IMR-90 (cell line): Measurements from ENCODE around the gene WDR62. TPM values are rescaled to one million over a fixed set of nuclear protein-coding genes. Genes with fewer than 3 reads are reported as not detected.

Experiments
- ATAC-seq: fragments of 200-7000 bp; cut with Tn5 transposase; 2 replicates; pipeline ENCODE4 v1.9.1; 2020; ENCODE audit warnings: low read depth, mild to moderate bottlenecking, moderate library complexity
- BruUV-seq: library from RNA; stranded (reverse); fragments of 400-500 nt; replicated peaks from 2 replicates; lab custom pipeline; 2021; lab: Mats Ljungman, UMichigan
- CTCF ChIA-PET: fragments of 300-600 bp; formaldehyde crosslinking; extraction: SDS; loops from one replicate; lab custom pipeline; 2021; ENCODE audit warnings: antibody characterized with exemption; lab: Yijun Ruan, JAX
- POLR2A ChIA-PET: fragments of 300-600 bp; sonication (Branson Sonifier 250); formaldehyde crosslinking; loops from one replicate; lab custom pipeline; 2022; ENCODE audit warnings: antibody characterized with exemption; ENCODE audit not compliant: unreplicated experiment; lab: Charles Lee
- DNase-seq: peaks from one replicate; pipeline ENCODE4 v3.0.0; 2013
- H2AFZ ChIP-seq: replicated peaks from 2 replicates; pipeline ENCODE3; 2013; ENCODE audit warnings: low read length, mild to moderate bottlenecking; ENCODE audit not compliant: poor library complexity
- H2AK5ac ChIP-seq: 2 replicates; pipeline ENCODE4 v1.6.1; 2013; ENCODE audit warnings: low read depth, low read length, inconsistent platforms
- H2AK9ac ChIP-seq: replicated peaks from 2 replicates; pipeline ENCODE3; 2013; ENCODE audit warnings: mild to moderate bottlenecking, low read depth, low read length, moderate library complexity; ENCODE audit not compliant: poor library complexity
- H2BK120ac ChIP-seq: 2 replicates; pipeline ENCODE4 v1.6.1; 2013; ENCODE audit warnings: low read depth, low read length, inconsistent platforms
- H2BK15ac ChIP-seq: 3 replicates; pipeline ENCODE4 v1.6.1; 2013; ENCODE audit warnings: low read depth, low read length, inconsistent platforms
- H2BK20ac ChIP-seq: 2 replicates; pipeline ENCODE4 v1.6.1; 2013; ENCODE audit warnings: low read depth, mild to moderate bottlenecking, inconsistent platforms, low read length, moderate library complexity
- H2BK5ac ChIP-seq: 2 replicates; pipeline ENCODE4 v1.6.1; 2013; ENCODE audit warnings: mild to moderate bottlenecking, low read depth, low read length, inconsistent platforms; ENCODE audit not compliant: poor library complexity, severe bottlenecking
- H3K14ac ChIP-seq: replicated peaks from 2 replicates; pipeline ENCODE4 v1.6.1; 2013; ENCODE audit warnings: low read depth, low read length, inconsistent platforms
- H3K18ac ChIP-seq: 2 replicates; pipeline ENCODE4 v1.6.1; 2013; ENCODE audit warnings: low read depth, low read length, control low read depth
- H3K23ac ChIP-seq: 2 replicates; pipeline ENCODE4 v1.6.1; 2013; ENCODE audit warnings: low read depth, low read length, inconsistent platforms
- H3K27ac ChIP-seq: 2 replicates; pipeline ENCODE4 v1.5.1; 2013; ENCODE audit warnings: mild to moderate bottlenecking, control low read depth, low read length; ENCODE audit not compliant: insufficient read depth
- H3K27me3 ChIP-seq: 2 replicates; pipeline ENCODE4 v1.6.1; 2013; ENCODE audit warnings: low read length; ENCODE audit not compliant: control insufficient read depth, insufficient read depth
- H3K36me3 ChIP-seq: 2 replicates; pipeline ENCODE4 v1.6.1; 2013; ENCODE audit warnings: low read length, mixed read lengths; ENCODE audit not compliant: control insufficient read depth, insufficient read depth
- H3K4ac ChIP-seq: 2 replicates; pipeline ENCODE4 v1.6.1; 2013; ENCODE audit warnings: low read depth, low read length, inconsistent platforms
- H3K4me1 ChIP-seq: 2 replicates; pipeline ENCODE4 v1.6.1; 2013; ENCODE audit warnings: low read length, mixed read lengths; ENCODE audit not compliant: control insufficient read depth, insufficient read depth
- H3K4me2 ChIP-seq: 2 replicates; pipeline ENCODE4 v1.6.1; 2013; ENCODE audit warnings: low read depth, mild to moderate bottlenecking, control low read depth, low read length, moderate library complexity
- H3K4me3 ChIP-seq: 2 replicates; pipeline ENCODE4 v1.5.1; 2013; ENCODE audit warnings: low read depth, mild to moderate bottlenecking, control low read depth, low read length, moderate library complexity; ENCODE audit not compliant: insufficient read depth
- H3K56ac ChIP-seq: 2 replicates; pipeline ENCODE4 v1.6.1; 2013; ENCODE audit warnings: low read length, inconsistent platforms; ENCODE audit not compliant: insufficient read depth; ENCODE audit errors: extremely low read depth
- H3K79me1 ChIP-seq, 2 experiments: 2 replicates each; pipeline ENCODE4 v1.6.1; 2013; ENCODE audit warnings: low read length in 2 of 2, inconsistent platforms in 1 of 2, low read depth in 1 of 2
- H3K9ac ChIP-seq: 2 replicates; pipeline ENCODE4 v1.6.1; 2013; ENCODE audit warnings: low read depth, low read length, control low read depth
- H3K9me1 ChIP-seq: 2 replicates; pipeline ENCODE4 v1.6.1; 2013; ENCODE audit warnings: low read length, inconsistent platforms; ENCODE audit not compliant: insufficient read depth
- H3K9me3 ChIP-seq: 2 replicates; pipeline ENCODE4 v1.6.1; 2013; ENCODE audit warnings: low read length; ENCODE audit not compliant: control insufficient read depth, insufficient read depth
- H4K20me1 ChIP-seq: 2 replicates; pipeline ENCODE4 v1.6.1; 2013; ENCODE audit warnings: low read length, inconsistent platforms; ENCODE audit not compliant: insufficient read depth
- H4K5ac ChIP-seq: 2 replicates; pipeline ENCODE4 v1.6.1; 2013; ENCODE audit warnings: mild to moderate bottlenecking, low read depth, low read length, control low read depth
- H4K8ac ChIP-seq, 2 experiments: 2 replicates each; pipeline ENCODE4 v1.6.1; 2013; ENCODE audit warnings: low read depth in 2 of 2, low read length in 2 of 2, control low read depth in 1 of 2, inconsistent platforms in 1 of 2
- H4K91ac ChIP-seq: 2 replicates; pipeline ENCODE4 v1.6.1; 2013; ENCODE audit warnings: low read depth, low read length, inconsistent platforms; ENCODE audit not compliant: insufficient read depth
- BHLHE40 ChIP-seq: fragments of 150-350 bp; IDR thresholded peaks from 2 replicates; pipeline ENCODE4 v1.6.1; 2016; ENCODE audit warnings: mild to moderate bottlenecking, low read depth, low read length
- CEBPB ChIP-seq: IDR thresholded peaks from 2 replicates; pipeline ENCODE4 v1.6.1; 2012; ENCODE audit warnings: low read depth, low read length, improper control_type of control experiment
- CHD1 ChIP-seq: IDR thresholded peaks from 2 replicates; pipeline ENCODE4 v1.6.1; 2012; ENCODE audit warnings: low read depth, low read length, improper control_type of control experiment
- ELK1 ChIP-seq: fragments of 150-350 bp; IDR thresholded peaks from 2 replicates; pipeline ENCODE4 v1.6.1; 2016; ENCODE audit warnings: low read depth, mild to moderate bottlenecking, low read length, moderate library complexity, borderline replicate concordance
- MAFK ChIP-seq: IDR thresholded peaks from 2 replicates; pipeline ENCODE4 v1.6.1; 2012; ENCODE audit warnings: low read depth, low read length, improper control_type of control experiment
- MAZ ChIP-seq: IDR thresholded peaks from 2 replicates; pipeline ENCODE4 v1.6.1; 2012; ENCODE audit warnings: low read depth, mild to moderate bottlenecking, low read length, improper control_type of control experiment, moderate library complexity, borderline replicate concordance
- NFE2L2 ChIP-seq: fragments of 150-350 bp; IDR thresholded peaks from 2 replicates; pipeline ENCODE4 v1.6.1; 2016; ENCODE audit warnings: low read depth, mild to moderate bottlenecking, low read length
- POLR2A ChIP-seq: IDR thresholded peaks from 2 replicates; pipeline ENCODE4 v1.6.1; 2012; ENCODE audit warnings: mild to moderate bottlenecking, low read depth, low read length
- RAD21 ChIP-seq: IDR thresholded peaks from 2 replicates; pipeline ENCODE4 v1.6.1; 2012; ENCODE audit warnings: low read length, improper control_type of control experiment
- RCOR1 ChIP-seq: IDR thresholded peaks from 2 replicates; pipeline ENCODE4 v1.6.1; 2012; ENCODE audit warnings: mild to moderate bottlenecking, low read length, improper control_type of control experiment; ENCODE audit not compliant: insufficient replicate concordance
- USF2 ChIP-seq: fragments of 150-350 bp; IDR thresholded peaks from 2 replicates; pipeline ENCODE4 v1.6.1; 2017; ENCODE audit warnings: mild to moderate bottlenecking, antibody characterized with exemption, low read length, low read depth
- whole genome bisulfite sequencing, 2 experiments: methylation state at CpG; one replicate each; pipeline versions ENCODE4 v1.1.5 to v1.1.7; 2013; ENCODE audit warnings: missing lambda C conversion rate in 2 of 2; ENCODE audit not compliant: insufficient read length in 1 of 2; ENCODE audit errors: extremely low coverage in 2 of 2; 5-methylcytosine and 5-hydroxymethylcytosine counted together
- dilution Hi-C: fragments of 300-500 bp; cut with HindIII; formaldehyde crosslinking; loops from one replicate; pipeline ENCODE4 v1.14.3; 2018; ENCODE audit warnings: low sequenced_read_pairs; ENCODE audit not compliant: unreplicated experiment
- in situ Hi-C: fragments of 300-500 bp; cut with MboI; formaldehyde crosslinking; loops from 3 replicates; pipeline ENCODE4 v1.14.3; 2019; ENCODE audit warnings: low sequenced_read_pairs, inconsistent platforms, mixed read lengths
- intact Hi-C: fragments of 100-400 bp; cut with micrococcal nuclease; formaldehyde crosslinking; loops from 2 replicates; pipeline ENCODE4 v1.10.0; 2022
- polyA plus RNA-seq, 3 experiments: library from polyadenylated mRNA; depleted of rRNA; stranded (reverse); fragments of >200 nt; gene quantifications; 2 replicates each; pipeline ENCODE4 v1.2.3, GENCODE V29; 2012; ENCODE audit warnings: low replicate concordance in 1 of 3
- total RNA-seq: library from RNA; depleted of rRNA; stranded (reverse); fragments of >200 nt; gene quantifications from 2 replicates; pipeline ENCODE4 v1.2.3, GENCODE V29; 2012

Gene WDR62
- total and polyA plus RNA-seq, 2 of the 4 experiments (the other 2 are of a cell fraction): 4.5 to 7.0 TPM

GRCh38 chr19:36141039-36141927 is 86.6 kb downstream of the WDR62 start:
- peak; percentile 76 for DNase-seq
- Histone ChIP-seq H3K9ac (0 out of 2 replicates have a peak overlapping the region, but pooled peaks have one; percentile 99), H3K4ac (peak overlapping the region; percentile 99; the same call in 1 of the 2 replicates), H2BK120ac (no peak overlapping the region), H2BK5ac (peak overlapping the region; percentile 92), H4K20me1 (peaks cover 35% of the 10 kb centered on the region), H3K4me1 (peaks cover 10% of the 10 kb centered on the region), H4K8ac (peak overlapping the region in 1 of 2 experiments; percentile 93; a peak in 2 of 4 replicates), H3K14ac (0 out of 2 replicates have a peak overlapping the region, but pooled peaks have one; percentile 19), H3K9me1 (peaks cover 13% of the 10 kb centered on the region), H3K23ac (no peak overlapping the region), H2AK9ac (peak overlapping the region; percentile 91), H4K5ac (no peak overlapping the region), H2AK5ac (peak overlapping the region; percentile 70), H2BK20ac (no peak overlapping the region), H3K79me1 (peaks cover 40 to 54% of the 10 kb centered on the region in 2 experiments), H3K4me3 (peak overlapping the region; percentile 96), H3K9me3 (no peaks in the 10 kb centered on the region), H4K91ac (no peak overlapping the region), H2AFZ (peak overlapping the region; percentile 40), H3K27ac (no peak overlapping the region; the same call in 1 of the 2 replicates), H3K27me3 (no peaks in the 10 kb centered on the region), H3K36me3 (peaks cover 33% of the 10 kb centered on the region), H2BK15ac (no peak overlapping the region), H3K56ac (no peak overlapping the region), H3K4me2 (peak overlapping the region; percentile 71), H3K18ac (no peak overlapping the region)
- TF ChIP-seq CEBPB: no peak
- no peak for TF ChIP-seq ELK1
- no peak for TF ChIP-seq USF2
- no peak for TF ChIP-seq MAFK
- no peak for TF ChIP-seq MAZ
- TF ChIP-seq RCOR1: no peak
- TF ChIP-seq POLR2A: no peak
- TF ChIP-seq BHLHE40: no peak
- no peak for TF ChIP-seq CHD1
- no peak for TF ChIP-seq NFE2L2
- TF ChIP-seq RAD21: no peak
- no TSS peak for BruUV-seq
- 55% methylated on average over 10 of the region's 42 CpGs; no CpG with 5 or more reads in 1 of the 2 experiments for WGBS, 2 experiments
- in situ Hi-C loops: no loop called here
- ATAC-seq: peak; percentile 82
- intact Hi-C loops: loop anchor here (2.0 kb wide), 1 partner anchor 26 kb away; the partner anchor contains the start of genes POLR2I and TBCB
- ChIA-PET POLR2A (no interaction called here), CTCF (interaction anchor here (1.4 kb wide), 1 partner anchor 12 kb away, joined by 3 read pairs; no protein-coding TSS in a partner anchor)
- dilution Hi-C loops: no loop called here
